Fibroblast of the conjunctiva (primary cell): Measurements from ENCODE around the gene DCUN1D1.
"Not testable (repeated sequence)": the region's sequence is repeated elsewhere in the genome, so short reads cannot be mapped to it uniquely, and the experiment has no call there.

ENCODE experiments used
- DNase-seq: peaks from one replicate; pipeline ENCODE4 v3.0.0-alpha.2; 2010; ENCODE audit warnings: low read depth

Gene DCUN1D1

DNA sequence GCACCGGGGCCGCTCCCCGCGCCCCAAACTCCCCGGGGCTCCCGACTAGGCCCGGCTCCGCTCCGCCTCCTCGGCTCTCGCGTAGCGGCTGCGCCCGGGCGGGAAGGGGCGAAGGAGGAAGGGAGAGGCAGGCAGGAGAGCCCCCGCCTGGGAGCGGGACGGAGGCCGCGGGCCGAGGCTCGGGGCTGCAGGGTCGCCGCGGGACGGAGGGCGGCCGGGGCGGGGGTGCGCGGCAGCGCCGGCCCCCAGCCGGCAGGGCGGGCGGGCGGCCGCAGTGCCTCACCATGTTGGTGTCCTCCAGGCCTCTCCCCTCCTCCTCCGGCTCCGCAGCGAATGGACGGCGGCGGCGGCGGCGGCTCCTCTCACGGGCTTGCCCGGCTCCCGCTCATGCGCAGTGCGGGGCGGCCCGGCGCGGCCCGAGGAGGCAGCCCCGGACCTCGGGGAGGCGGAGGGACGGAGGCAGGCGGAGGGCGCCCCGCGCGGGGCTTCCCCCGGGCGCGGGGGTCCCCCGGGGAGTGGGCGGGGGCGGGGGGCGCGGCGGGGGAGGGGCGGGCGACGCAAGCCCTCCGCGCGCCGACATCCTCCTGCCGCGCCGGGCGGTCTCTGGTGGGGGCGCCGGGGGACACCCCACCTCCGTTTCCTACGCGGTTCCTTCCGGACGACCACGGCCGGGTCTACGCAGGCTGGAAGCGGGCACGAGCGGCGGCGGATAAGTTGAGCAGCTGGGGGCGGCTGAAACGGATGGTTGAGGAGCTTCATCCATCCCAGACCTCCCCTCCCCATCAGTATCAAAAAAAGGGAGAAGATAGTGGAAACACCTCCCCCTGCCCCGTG is at the start of gene DCUN1D1:
Gene DCUN1D1, minus strand, starts transcription at position 335 of the 834 bp plus-strand sequence. Its CDS starts 49 bp downstream, at position 286.
- DNase-seq, result peak; percentile 48

DNA sequence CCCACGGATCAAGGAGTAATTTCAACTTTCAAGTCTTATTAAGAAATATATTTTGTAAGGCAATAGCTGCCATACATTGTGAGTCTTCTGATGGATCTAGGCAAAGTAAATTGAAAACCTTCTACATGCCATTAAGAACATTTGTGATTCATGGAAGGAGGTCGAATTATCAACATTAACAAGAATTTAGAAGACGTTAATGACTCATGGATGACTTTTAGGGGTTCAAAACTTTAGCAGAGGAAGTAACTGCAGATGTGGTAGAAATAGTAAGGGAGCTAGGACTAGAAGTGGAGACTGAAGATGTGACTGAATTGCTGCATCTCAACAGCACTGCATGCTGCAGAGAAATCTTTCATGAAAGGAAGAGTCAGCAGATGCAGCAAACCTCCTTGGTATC is 48.1 kb upstream of the DCUN1D1 start:
- no peak for DNase-seq

DNA sequence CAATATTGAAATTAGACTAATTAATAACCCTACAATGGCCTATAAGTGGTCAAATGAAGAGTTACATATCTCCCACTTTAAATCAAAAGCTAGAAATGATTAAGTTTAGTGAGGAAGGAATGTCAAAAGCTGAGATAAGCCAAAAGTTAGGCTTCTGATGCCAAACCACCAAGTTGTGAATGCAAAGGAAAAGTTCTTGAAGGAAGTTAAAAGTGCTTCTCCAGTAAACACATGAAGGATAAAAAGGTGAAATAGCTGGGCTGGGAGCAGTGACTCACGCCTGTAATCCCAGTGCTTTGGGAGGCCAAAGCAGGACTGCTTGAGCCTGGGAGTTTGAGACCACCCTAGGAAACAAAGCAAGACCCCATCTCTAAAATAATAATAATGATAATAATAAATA is 46.9 kb upstream of the DCUN1D1 start:
- no peak for DNase-seq

DNA sequence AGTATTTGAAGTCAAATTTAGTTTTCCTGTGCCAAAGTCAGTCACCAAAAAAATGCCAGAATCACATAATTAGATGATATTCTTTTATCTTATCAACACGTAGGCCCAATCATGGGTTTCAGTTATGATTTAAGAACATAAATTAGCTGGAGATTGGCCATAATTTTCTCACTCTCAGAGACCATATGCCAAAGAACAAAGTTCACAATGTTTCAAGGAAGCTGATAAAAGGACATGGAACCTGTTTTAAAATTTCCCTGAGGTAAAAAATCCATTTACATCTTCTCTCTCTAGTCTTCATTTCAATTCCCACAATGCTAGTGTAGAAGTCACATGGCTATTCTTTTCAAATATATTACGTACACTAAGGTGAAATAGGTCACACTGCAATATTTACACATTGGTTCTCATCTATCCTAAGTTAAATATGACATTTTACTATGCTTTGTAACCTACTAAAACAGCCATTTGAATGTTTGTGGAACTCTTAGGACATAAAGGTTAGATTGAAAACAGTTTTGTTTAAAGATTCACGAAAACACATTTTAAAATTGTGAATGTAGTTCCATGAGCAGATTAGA is 42.7 kb upstream of the DCUN1D1 start:
- no peak for DNase-seq

DNA sequence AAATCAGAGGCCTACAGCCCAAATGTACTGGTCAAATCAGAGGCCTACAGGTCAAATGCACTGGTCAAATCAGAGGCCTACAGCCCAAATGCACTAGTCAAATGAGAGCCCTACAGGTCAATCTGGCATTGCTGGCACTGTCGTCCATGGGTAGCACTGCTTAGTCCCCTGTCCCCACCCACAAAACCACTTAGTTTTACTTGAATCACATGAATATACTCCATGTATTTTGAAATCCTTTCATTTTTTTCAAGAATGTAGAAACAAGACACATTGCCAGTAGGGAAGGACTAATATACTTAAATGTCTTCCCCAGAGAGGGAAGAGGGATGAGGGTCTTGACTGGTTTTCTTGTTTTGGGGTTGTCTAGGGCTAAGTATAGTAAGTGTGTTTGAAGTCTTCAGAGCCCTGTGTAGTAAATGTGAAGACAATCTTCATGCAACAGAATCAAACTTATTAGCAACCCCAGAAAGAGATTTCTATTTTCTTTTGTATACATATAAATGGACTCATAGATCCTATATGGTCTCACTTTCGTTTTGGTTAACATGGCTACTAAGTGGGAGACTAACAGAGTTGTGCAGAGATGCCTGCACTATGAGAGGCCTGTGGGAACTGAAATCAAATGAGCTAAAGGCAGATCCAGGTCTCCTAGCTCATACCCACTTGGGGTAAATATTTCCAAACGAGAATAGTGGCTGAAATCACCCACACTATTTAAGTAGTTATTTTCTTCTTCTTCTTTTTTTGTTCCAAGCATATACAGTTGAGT is 38.3 kb upstream of the DCUN1D1 start:
- no peak for DNase-seq

DNA sequence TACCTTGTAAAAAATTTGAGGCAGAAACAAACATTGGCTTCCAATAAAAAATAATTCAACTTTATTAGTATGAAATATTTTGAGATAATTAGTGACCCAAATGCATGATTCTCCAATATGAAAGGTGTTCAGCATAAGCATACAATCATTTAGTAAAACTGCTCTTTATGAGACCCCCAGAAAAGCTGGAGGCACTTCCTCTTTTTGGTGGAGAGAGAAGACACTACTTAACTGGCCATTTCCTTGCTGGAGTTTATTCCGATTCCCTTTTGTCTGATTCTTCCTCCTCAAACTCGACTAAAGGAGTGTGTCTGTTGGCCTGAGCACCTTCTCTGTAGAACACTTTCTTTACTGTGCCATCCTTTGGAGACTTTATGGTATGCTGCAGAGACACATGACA is 34.8 kb upstream of the DCUN1D1 start:
- DNase-seq, result no peak

DNA sequence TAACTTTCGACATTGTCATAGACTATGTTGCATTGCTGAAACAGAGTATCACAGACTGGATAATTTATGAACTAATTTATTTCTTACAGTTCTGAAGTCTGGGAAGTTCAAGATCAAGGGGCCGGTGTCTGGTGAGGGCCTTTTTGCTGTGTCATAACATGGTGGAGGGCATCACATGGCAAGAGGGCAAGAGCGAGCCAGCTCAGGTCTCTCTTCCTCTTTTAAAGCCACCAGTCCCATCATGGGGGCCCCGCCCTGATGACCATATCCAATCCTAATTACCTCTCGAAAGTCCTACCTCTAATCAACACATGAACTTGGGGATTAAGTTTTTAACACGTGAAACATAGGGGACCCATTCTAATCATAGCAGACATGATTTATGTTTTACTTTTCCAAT is 33.5 kb upstream of the DCUN1D1 start:
- DNase-seq, result no peak

DNA sequence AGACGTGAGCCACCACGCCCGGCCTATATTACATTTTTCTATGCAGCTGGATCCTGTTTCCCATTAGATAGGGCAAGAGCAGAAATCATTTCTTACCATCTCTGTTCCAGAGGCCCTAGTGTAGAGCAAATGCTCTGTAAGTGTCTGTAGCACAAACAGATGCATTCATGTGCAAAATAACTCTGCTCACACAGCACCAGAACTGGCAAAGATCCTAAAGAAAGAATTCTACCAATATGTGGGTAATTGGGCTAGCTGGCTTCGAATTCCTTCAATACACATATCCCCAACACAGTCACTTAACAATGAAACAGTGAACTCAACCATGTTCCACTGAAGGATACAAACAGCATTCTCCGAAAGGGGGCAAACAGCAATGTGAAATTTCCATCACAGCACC is 32.7 kb upstream of the DCUN1D1 start:
- no peak for DNase-seq

DNA sequence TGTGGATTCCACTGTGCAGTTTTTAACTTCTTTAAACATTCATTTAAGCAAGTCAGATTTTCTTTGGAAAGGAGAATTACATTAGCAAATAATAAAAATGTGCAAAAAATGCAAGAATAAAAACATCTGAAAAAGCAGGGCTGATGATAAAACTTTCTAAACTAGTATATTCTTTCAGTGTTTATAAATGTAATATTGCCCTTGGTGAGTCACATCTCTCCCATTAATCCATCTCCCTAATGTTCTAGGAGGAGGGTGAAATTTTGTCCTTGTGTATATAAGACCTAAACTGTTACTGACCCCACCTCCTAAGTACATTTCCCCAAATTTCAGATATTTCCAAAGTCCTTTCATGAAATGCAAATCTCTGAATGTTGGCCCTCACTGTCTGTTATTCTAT is 28.5 kb upstream of the DCUN1D1 start:
- DNase-seq, result no peak

DNA sequence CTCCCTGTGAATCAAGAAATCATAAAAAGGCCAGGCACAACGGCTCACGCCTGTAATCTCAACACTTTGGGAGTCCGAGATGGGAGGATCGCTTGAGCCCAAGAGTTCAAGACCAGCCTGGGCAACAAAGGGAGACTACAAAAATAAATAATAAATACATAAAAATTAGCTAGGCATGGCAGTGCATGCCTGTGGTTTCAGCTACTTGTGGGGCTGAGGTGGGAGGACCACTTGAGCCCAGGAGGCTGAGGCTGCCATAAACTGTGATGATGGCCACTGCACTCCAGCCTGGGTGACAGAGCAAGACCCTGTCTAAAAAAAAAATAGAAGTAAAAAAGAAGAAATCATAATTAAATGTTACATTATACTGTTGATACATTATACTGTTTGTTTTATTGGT is 28.0 kb upstream of the DCUN1D1 start:
- no peak for DNase-seq

DNA sequence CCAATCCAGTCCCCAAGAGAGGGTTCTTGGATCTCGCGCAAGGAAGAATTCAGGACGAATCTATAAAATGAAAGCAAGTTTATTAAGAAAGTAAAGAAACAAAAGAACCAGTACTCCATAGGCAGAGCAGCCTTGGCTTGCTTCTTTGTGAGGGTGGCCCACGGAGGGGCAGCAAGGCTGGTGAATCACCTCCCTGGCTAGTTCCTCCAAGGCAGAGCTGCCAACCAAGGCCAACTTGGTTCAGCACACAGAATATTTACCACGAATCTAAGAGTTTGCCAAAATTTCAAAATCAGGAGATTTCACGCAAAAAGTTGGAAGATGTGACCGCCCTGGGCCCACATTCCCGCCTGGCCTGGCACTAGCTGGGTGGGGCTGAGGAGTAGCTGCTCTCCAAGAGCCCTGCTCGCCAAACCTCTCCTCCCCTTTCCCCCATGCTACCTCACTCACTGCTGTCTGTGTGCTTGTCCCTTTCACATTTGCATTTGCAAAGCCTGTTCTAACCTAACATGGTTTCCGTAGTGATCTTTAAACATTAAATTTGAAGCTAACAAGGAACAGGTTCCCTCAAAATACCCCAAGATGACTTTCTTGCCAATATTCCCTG is 26.2 kb upstream of the DCUN1D1 start:
- DNase-seq, result no peak

DNA sequence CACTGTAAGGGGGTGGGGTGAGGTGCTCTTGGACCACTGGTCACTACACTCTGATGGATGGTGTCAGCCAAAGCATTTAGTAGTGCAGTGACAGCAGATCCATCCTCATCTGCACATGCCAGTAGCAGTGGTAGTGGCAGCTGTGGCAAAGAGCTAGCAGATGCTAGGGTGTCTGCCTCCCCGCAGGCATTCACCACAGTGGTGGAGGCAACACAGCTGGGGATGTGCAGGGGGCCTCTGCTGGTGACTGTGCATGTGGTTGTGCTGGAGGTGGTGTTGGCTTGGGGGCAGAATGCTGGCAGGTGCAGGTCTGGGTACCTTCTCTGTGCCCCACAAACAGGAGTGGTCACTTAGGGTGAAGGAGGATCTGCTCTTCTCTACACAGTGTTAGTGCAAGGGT is 19.4 kb upstream of the DCUN1D1 start:
- no peak for DNase-seq

DNA sequence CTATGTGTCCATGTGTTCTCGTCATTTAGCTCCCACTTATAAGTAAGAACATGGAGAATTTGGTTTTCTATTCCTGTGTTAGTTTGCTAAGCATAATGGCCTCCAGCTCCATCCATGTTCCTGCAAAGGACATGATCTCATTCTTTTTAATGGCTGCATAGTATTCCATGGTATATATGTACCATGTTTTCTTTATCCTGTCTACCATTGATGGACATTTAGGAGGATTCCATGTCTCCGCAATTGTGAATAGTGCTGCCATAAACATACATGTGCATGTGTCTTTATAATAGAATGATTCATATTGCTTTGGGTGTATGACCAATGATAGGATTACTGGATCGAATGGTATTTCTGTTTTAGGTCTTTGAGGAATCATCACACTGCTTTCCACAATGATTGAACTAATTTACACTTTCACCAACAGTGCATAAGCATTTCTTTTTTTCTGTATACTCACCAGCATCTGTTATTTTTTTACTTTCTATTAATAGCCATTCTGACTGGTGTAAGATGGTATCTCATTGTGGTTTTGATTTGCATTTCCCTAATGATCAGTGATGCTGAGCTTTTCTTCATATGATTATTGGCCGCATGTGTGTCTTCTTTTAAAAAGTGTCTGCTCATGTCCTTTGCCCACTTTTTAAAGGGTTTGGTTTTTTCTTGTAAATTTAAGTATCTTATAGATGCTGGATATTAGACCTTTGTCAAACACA is 13.3 kb upstream of the DCUN1D1 start:
- not testable (repeated sequence) for DNase-seq

DNA sequence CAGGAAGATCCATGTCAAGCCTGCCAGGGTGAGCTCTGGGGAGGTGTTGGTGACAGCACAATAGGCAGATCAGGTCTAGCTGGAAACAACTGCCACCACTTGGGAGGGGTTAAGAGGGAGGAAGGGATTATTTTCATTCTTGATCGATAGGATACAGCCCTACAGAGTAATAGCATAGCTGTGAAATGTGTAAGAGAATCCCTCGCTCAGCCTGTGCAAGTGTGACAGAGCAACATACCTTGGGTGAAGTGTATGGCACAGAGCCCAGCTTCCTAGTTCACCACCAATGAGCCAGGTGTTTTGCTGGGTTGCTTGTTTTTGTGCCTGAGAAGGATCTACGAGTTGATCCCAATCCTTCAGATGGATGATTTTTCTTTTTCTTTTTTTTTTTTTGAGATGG is 9.2 kb upstream of the DCUN1D1 start:
- no peak for DNase-seq

DNA sequence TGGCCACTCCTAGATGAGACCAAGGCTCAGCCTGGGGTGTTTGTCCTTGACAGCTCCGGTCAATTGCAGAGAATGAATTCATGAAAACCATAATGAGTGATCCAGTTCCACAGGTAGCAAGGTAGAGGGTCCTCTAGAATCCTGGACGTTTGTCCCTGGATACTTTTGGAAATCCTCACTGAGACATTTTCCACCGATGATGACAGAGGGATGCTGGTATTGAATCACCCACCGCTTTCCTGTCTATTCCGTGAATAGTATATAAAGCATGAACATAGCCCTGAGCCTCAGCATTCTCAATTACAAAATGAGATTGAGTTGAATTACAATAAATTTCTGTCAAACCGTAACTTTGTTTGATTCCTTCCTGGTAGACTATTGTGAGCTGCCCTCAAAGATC is 5.7 kb upstream of the DCUN1D1 start:
- DNase-seq, result no peak

DNA sequence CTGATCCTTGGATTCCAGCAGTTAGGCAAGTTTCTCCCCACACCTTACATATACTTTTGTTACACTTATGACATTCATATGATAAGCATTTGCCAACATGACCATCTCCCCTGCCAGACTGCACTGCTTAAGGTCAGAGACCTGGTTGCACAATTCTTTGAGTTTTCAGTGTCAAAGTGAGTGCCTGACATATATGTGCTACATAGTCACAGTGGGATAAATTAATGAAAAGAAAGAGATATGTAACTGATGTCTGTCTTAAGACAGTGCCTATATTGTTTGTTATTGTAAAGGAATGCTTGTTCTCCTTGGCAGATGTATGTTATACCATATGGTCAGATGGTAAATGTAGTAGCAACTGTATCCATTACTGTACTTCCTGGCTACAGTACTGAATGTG is 3.5 kb upstream of the DCUN1D1 start:
- no peak for DNase-seq

DNA sequence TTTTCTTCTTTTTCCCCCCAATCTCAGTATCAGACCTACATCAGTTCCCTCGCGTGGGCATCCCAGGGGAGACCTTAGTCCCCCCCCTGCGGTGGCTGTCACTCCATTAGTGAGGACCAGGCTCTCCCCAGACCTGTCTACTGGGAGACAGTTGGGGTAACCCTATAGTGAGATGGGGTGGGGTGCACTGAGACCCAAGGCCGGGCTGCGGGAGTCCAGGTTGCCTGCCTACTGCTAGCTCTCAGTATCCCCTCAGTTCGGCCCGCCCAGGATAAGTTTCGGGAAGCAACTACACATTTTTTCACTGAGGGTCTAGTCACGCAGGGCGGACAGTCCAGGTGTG is 671 bp upstream of the DCUN1D1 start:
- DNase-seq, result no peak

DNA sequence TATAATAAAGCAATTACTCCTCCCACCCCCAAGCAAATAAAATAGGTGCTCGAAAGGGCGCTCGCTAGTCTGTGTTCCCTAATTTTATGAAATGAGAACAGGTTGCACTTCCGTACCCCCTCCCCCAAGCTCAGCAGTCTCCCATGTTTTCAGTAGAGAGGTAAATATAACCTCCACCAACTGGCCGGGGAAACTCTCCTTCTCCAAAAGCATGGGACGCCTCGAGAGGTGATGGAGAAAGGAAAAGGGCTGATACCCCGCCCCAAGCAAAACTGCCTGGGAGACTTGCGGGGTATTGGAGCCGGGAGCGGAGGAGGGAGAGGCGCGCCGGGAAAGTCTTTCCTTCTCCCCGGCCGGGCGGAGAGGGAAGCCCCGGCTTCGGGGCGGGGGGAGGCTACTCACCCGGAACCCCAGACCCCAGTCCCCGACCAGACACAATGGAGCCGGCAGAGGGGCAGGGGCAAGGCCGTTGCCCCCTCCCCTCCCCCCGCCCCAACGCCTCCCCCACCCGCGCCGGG is 605 bp downstream of the DCUN1D1 start:
- no peak for DNase-seq

DNA sequence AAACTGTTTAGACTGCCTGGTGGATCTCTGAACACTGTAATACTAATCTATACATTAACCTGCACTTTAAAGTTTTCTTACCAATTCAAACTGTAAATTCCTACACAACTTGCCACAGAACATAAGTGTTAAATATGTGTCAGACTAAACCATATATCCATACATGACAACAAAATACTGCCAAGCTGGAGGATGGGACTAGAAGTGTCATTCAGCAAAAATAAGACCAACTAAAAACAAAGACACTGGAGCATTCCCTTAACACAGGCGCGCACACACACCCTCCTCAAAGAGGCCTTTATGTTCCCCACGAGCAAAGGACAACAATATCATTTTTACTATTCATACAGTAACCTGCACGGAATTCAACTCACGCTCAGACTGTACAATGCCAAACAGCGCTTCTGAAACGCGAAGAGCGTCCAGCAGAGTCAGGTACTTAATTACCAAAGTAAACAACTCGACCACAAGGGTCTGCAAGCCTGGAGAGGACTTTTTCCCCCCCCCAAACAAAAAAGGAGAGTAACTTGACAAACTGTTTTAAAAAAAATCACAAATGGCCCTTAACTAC is 1.1 kb downstream of the DCUN1D1 start:
- DNase-seq, result no peak

DNA sequence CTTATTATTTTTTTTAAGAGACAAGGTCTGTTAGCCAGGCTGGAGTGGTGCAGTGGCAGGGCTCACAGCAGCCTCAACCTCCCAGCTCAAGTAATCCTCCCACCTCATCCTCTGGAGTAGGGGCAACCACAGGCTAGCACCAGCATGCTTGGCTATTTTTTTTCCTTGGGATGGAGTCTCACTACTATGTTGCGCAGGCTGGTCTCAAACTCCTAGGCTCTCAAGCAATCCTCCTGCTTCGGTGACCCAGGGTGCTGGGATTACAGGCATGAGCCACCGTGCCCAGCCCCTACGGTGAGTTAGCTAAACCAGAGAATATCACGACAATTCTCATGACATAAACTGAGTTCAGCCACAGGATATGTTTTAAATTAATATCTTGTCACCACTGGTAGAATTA is 2.0 kb downstream of the DCUN1D1 start:
- no peak for DNase-seq

DNA sequence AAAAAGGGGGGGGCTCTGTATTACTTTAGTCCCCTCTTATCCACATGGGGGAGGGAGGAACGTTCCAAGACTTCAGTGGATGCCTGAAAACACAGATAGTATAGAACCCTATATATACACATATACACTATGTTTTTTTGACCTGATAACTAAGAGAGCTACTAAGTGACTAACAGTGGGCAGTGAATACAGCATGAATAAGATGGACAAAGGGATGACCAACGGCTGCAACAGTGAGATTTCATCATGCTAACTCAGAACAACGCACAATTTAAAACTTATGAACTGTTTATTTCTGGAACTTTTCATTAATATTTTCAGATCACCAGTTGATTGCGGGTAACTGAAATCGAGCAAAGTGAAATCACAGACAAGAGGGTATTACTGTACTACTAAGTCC is 7.3 kb downstream of the DCUN1D1 start:
- no peak for DNase-seq

DNA sequence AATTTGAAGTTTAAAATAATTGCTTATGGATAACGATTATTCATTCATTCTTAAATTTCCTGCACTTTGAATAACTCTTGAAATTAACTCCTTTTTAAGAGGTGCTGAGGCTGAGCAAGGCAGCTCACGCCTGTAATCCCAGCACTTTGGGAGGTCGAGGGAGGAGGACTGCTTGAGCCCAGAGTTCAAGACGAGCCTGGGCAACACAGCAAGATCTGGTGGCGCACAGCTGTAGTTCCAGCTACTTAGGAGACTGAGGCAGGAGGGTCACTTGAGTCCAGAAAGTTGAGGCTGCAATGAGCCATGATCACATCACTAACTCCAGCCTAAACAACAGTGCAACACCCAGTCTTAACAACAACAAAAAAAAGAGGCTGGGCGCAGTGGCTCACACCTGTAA is 8.0 kb downstream of the DCUN1D1 start:
- no peak for DNase-seq
